OCI-LY3 (cell line): ENCODE results near the gene ARHGEF25.
"Not testable (repeated sequence)": the region's sequence is repeated elsewhere in the genome, so short reads cannot be mapped to it uniquely, and the experiment has no call there.

ENCODE experiments used
- H2AFZ ChIP-seq: fragments of 200-600, 300-600 bp; shearing (Covaris generic); 2 replicates; pipeline ENCODE4 v1.6.0; 2014; ENCODE audit warnings: antibody characterized with exemption, low read depth, low read length
- H3K27ac ChIP-seq: fragments of 200-600, 300-600 bp; sonication (generic); 2 replicates; pipeline ENCODE4 v1.5.1; 2014; ENCODE audit warnings: mild to moderate bottlenecking, low read length, moderate library complexity, mixed read lengths
- H3K27me3 ChIP-seq: fragments of 200-600, 300-600 bp; sonication (generic); 2 replicates; pipeline ENCODE4 v1.6.1; 2014; ENCODE audit warnings: low read depth, low read length, mixed read lengths
- H3K36me3 ChIP-seq: fragments of 200-600, 300-600 bp; sonication (generic); replicated peaks from 2 replicates; pipeline ENCODE3; 2014; ENCODE audit warnings: low read depth, low read length, mixed read lengths
- H3K4me1 ChIP-seq: fragments of 300-600, 200-600 bp; sonication (generic); 2 replicates; pipeline ENCODE4 v1.6.1; 2014; ENCODE audit warnings: low read length, mixed read lengths
- H3K4me2 ChIP-seq: fragments of 200-600, 300-600 bp; sonication (generic); 2 replicates; pipeline ENCODE4 v1.6.1; 2014; ENCODE audit warnings: low read length, mixed read lengths
- H3K4me3 ChIP-seq: fragments of 300-600, 200-600 bp; sonication (generic); 2 replicates; pipeline ENCODE4 v1.5.1; 2014; ENCODE audit warnings: antibody characterized with exemption, mild to moderate bottlenecking, low read length, moderate library complexity
- H3K79me2 ChIP-seq: fragments of 300-600, 200-600 bp; shearing (Covaris generic); 2 replicates; pipeline ENCODE4 v1.6.1; 2014; ENCODE audit warnings: mild to moderate bottlenecking, low read length, mixed read lengths
- H3K9ac ChIP-seq: fragments of 300-600, 200-600 bp; shearing (Covaris generic); 2 replicates; pipeline ENCODE4 v1.6.0; 2014; ENCODE audit warnings: mild to moderate bottlenecking, low read length, moderate library complexity
- H3K9me3 ChIP-seq: fragments of 200-600, 300-600 bp; shearing (Covaris generic); 2 replicates; pipeline ENCODE4 v1.6.1; 2014; ENCODE audit warnings: low read length, mixed read lengths; ENCODE audit not compliant: insufficient read depth
- H4K20me1 ChIP-seq: fragments of 200-600, 300-600 bp; sonication (generic); 2 replicates; pipeline ENCODE4 v1.6.1; 2016; ENCODE audit warnings: low read length, mixed read lengths; ENCODE audit not compliant: insufficient read depth
- EZH2phosphoT487 ChIP-seq: fragments of 200-600 bp; shearing (Covaris generic); IDR thresholded peaks from 2 replicates; pipeline ENCODE4 v1.6.1; 2018; ENCODE audit warnings: antibody characterized with exemption, mixed run types, low read depth
- TF ChIP-seq, protein P1 (sequence below): fragments of 200-600, 300-600 bp; sonication (generic); IDR thresholded peaks from 2 replicates; pipeline ENCODE4 v1.5.1; 2014; ENCODE audit warnings: antibody characterized with exemption, low read length, low read depth

The ARHGEF25 gene

DNA sequence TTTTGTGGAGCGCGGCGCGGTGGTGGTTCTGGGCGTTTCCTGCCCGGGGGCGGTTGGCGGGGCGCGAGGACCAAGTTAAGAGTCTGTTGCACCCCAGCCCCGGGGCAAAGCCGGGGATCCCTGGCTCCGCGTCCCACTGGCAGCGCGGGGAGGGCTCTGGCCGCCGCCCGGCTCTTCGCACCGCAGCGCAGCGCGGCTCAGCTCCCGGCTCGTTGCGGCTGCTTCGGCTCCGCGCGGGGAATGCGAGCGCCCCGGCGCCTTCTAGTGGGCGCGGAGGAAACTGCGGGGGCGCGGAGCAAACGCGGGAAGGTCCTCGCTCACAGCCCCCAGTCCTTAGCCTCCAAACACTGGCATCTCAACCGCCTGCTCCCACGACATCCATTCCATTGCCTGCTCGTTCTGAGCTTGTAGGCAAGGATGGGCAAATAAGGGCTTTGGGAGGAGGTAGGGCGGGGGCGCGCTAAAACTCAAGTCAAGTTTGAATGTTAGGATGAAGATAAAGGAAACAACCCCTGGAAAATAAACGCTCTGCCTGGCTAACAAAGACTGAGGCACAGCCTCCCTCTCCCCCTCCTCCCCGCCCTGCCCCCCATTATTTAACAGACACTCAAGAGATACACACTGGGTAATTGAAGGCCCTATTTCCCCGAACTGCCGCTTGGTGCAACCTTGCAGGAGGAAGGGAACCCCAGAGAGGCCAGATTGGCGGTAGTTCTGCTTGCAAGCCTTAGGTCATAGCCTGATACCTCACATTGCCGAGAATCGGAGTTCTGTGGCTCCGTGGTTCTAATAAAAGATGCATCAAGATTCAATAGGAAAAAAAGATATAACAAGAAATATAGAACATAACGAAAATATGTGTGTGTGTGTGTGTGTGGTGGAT is 22.0 kb downstream of the ARHGEF25 start, which contains the start of gene B4GALNT1:
Gene B4GALNT1, minus strand, starts transcription at position 244 of the 883 bp plus-strand sequence. CDS start 1,069 bp downstream, outside the sequence.
- H3K79me2 ChIP-seq, result no peaks in the 10 kb centered on the region
- H2AFZ ChIP-seq, result peak within 1 kb of the TSS; percentile 96
- peak within 1 kb of the TSS; percentile 88 for H3K4me3 ChIP-seq
- TF ChIP-seq EZH2phosphoT487, result no peak
- TF ChIP-seq, protein P1, sequence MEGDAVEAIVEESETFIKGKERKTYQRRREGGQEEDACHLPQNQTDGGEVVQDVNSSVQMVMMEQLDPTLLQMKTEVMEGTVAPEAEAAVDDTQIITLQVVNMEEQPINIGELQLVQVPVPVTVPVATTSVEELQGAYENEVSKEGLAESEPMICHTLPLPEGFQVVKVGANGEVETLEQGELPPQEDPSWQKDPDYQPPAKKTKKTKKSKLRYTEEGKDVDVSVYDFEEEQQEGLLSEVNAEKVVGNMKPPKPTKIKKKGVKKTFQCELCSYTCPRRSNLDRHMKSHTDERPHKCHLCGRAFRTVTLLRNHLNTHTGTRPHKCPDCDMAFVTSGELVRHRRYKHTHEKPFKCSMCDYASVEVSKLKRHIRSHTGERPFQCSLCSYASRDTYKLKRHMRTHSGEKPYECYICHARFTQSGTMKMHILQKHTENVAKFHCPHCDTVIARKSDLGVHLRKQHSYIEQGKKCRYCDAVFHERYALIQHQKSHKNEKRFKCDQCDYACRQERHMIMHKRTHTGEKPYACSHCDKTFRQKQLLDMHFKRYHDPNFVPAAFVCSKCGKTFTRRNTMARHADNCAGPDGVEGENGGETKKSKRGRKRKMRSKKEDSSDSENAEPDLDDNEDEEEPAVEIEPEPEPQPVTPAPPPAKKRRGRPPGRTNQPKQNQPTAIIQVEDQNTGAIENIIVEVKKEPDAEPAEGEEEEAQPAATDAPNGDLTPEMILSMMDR, result peak; percentile 70
- H3K9ac ChIP-seq, result peak within 1 kb of the TSS; percentile 75
- H3K4me2 ChIP-seq, result peak within 1 kb of the TSS; percentile 95
- H3K27ac ChIP-seq, result no peak within 1 kb of the TSS
- H3K9me3 ChIP-seq, result no peaks in the 10 kb centered on the region
- H3K27me3 ChIP-seq, result no peaks in the 10 kb centered on the region
- H3K4me1 ChIP-seq, result peaks cover 8% of the 10 kb centered on the region; the same call in 1 of the 2 replicates
- no peaks in the 10 kb centered on the region for H3K36me3 ChIP-seq
- H4K20me1 ChIP-seq, result no peaks in the 10 kb centered on the region

DNA sequence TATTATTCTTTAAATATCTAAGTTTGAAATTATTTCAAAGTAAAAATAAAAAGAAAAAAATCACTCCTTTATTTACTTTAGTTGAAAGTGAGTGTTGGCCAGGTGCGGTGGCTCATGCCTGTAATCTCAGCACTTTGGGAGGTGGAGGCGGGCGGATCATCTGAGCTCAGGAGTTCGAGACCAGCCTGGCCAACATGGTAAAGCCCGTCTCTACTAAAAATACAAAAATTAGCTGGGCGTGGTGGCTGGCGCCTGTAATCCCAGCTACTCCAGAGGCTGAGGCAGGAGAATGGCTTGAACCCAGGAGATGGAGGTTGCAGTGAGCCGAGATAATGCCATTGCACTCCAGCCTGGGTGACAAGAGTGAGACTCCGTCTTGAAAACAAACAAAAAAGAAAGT is 25.5 kb downstream of the ARHGEF25 start:
- H3K36me3 ChIP-seq, H3K9ac ChIP-seq, H3K9me3 ChIP-seq, H3K27ac ChIP-seq, H3K27me3 ChIP-seq, H3K4me2 ChIP-seq, H3K4me1 ChIP-seq, H4K20me1 ChIP-seq, H3K4me3 ChIP-seq, H2AFZ ChIP-seq, H3K79me2 ChIP-seq: not testable (repeated sequence)

DNA sequence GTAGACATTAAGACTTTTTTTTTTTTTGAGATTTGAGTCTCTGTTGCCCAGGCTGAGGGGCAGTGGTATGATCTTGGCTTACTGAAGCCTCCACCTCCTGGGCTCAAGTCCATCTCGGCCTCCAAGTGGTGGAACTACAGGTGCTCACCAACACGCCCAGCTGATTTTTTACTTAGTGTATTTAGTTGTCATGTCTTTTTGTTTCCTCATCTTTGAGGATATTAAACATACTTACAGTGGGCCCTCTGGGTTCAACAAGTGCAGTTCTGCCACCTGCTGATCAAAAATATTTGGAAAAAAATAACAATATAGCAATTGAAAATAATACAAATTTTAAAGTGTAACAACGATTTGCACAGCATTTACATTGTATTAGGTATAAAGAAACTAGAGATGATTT is 26.1 kb downstream of the ARHGEF25 start:
- H3K79me2 ChIP-seq, result no peaks in the 10 kb centered on the region
- TF ChIP-seq EZH2phosphoT487, result no peak
- TF ChIP-seq, protein P1, result peak; percentile 32; the same call in 1 of the 2 replicates
- H3K27ac ChIP-seq, result no peak overlapping the region
- no peak overlapping the region for H2AFZ ChIP-seq
- no peak overlapping the region for H3K9ac ChIP-seq
- peaks cover 5% of the 10 kb centered on the region; the same call in 1 of the 2 replicates for H3K4me1 ChIP-seq
- no peaks in the 10 kb centered on the region for H3K27me3 ChIP-seq
- H3K9me3 ChIP-seq, result no peaks in the 10 kb centered on the region
- H3K4me2 ChIP-seq, result no peak overlapping the region
- H3K36me3 ChIP-seq, result no peaks in the 10 kb centered on the region
- H4K20me1 ChIP-seq, result no peaks in the 10 kb centered on the region
- H3K4me3 ChIP-seq, result no peak overlapping the region

DNA sequence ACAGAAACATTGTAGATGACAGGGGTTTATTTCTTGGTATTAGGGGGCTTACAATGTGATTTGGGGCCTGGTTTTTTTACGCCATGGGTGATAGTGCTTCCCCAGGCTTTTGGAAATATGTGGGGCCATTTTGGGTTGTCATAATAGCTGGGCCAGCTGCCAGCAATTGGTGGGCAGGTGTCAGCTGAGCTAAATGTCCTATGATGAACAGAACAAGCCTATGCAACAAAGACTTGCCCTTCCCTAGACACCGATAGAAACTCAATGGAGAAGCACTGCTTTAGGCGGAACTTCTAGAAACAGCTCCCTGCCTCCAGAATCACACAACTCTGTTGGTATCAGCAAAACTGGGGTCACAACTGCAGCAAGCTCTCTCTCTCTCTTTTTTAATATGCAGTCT is 26.9 kb downstream of the ARHGEF25 start:
- no peak overlapping the region for H3K9ac ChIP-seq
- H3K4me1 ChIP-seq, result peaks cover 4% of the 10 kb centered on the region; the same call in 1 of the 2 replicates
- no peak overlapping the region for H3K4me2 ChIP-seq
- no peaks in the 10 kb centered on the region for H3K27me3 ChIP-seq
- no peaks in the 10 kb centered on the region for H3K36me3 ChIP-seq
- TF ChIP-seq, protein P1, result no peak
- no peak for TF ChIP-seq EZH2phosphoT487
- no peaks in the 10 kb centered on the region for H3K9me3 ChIP-seq
- no peak overlapping the region for H3K4me3 ChIP-seq
- H2AFZ ChIP-seq, result no peak overlapping the region
- no peak overlapping the region for H3K27ac ChIP-seq
- no peaks in the 10 kb centered on the region for H4K20me1 ChIP-seq
- H3K79me2 ChIP-seq, result no peaks in the 10 kb centered on the region
